GM19438 (cell line): ENCODE results near the gene ZNF518A.
A peak's percentile ranks its signal among the peaks of the same experiment; 100 is the strongest.

Experiments
- ATAC-seq: cut with Tn5 transposase; IDR thresholded peaks from one replicate; pipeline ENCODE4 v1.9.1; 2021; ENCODE audit warnings: low read depth; ENCODE audit not compliant: unreplicated experiment

ZNF518A gene

DNA sequence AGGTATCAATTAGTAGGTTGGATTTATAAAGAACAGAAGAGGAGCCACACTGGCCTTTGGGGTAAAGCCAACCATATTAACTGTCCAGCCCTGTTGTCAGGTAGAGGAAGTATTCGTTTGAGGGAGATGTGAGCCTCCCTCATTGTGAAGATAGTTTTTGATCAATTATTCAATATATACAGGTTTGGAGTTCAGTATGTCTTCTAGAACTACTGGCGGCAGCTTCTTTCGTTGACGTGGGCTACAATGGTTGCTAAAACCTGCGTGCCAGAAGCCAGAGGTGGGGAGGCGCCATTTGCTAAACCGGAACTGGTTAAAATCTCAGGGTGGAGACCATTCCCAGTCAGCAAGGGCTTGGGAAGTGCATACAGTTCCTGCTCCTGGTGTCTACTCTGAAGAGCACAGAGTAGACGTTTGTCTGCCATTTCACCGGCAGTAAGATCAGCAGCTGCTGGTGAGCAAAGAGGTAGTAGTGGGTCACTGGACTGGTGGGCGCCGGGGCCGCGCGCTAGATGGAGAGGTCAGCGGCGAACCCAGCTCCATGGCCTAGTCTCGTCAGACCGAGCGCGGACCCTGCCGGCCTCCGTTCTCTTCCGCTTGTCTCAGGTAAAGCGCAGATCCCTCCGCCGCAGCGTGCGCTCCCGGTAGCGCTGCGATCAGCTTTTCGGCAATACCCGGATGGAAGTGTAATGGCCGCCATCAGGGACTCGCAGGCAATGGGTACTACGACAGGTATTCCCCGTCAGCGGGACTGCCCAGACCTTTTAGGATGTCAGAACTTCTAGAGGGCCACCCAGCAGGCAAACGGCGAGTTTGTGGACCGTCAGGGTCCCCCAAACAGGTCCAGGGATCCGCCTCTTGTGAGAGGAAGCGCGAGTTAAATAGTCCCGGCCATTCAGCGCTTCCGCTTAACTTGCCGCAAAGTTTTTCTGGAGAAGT, at the start of gene ZNF518A:
ZNF518A (plus strand) TSS at position 911 of the 939 bp plus-strand sequence. CDS start 26,026 bp downstream, outside the sequence.
- peak; percentile 78 for ATAC-seq

DNA sequence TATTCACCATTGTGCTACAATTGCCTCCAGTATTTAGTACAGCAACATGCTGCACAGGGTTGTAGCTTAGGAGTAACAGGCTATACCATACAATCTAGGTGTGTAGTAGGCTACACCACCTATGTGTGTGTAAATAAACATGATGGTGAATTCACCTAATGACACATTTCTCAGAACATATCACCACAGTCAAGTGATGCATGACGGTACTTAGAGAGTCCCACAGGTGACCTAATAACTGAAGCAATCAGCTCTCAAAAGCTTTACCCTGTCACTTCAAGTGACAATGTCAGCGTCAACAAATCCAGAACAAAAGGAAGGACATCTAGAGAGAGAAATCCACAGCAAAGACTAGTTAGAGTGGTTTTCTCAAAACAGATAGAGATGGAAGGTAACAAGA, 47.9 kb upstream of the ZNF518A start:
- ATAC-seq: no peak

- no peak for ATAC-seq
Observed at GRCh38 chr10:96082748-96083147, 47.3 kb upstream of the ZNF518A start.

DNA sequence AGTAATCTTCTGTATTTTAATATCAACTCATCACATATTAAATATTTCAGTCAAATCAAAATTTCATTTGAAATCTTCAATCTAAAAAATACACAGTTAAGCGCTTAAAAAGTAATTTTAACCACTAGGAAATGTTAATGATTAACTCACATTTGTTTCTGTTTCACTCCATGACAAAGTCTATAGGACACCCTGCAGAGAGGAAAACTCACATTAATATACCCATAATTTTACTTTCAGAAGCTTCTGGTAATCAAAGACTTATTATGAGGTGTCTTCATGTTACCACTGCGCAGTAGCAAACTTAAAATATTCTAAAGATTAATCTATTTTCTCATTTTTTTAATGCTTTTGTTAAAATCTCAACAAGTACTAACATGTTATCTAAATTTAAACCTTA, 41.0 kb upstream of the ZNF518A start:
- ATAC-seq: no peak

GRCh38 chr10:96089670-96090462, 40.2 kb upstream of the ZNF518A start:
- ATAC-seq: peak; percentile 94

DNA sequence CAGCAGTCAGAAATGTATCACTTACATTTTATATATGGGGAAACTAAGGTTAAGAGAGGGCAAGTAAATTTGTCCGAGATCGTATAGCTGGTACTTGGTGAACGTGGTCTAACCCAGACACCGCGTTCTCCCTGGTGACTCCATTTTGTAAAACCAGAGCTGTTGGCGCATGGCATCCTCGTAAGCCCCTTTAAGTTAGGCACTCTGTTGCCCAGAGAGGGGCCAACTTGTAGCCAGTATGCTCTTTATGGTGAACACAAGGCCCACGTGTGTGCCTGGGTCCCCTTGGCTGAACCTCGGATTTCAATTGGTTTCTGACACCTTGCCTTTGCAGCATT, 39.7 kb upstream of the ZNF518A start:
- ATAC-seq: no peak

DNA sequence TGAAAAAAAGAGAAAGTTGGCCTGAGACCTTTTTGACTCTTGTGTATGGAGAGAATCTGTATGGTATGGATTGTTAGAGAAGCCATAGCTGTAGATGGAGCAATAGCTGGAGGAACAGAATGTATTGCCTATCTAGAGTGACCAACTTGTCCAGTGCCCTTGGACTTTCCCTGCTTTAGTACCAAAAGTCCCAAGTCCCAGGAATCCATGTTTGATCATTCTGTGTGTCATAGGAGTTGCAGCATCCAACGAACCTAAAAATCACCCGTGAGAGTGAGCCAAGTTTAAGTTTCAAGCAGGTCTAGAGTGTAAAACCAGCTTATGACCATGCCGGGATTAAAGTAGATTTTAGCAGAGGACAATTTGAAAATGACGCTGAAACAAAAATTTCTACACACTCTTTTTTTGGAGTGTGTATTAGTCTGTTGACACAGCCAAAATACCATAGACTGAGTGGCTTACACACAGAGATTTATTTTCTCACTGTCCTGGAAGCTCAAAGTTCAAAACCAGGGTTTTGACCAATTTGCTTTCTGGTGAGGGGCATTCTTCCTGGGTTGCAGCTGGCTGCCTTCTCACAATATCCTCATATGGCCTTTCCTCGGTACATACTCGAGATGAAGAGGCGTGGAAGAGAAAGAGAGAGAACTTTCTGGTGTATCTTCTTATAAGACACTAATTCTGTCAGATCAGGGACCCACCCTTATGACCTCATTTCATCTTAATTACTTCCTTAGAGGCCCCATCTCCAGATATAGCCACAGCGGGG, 36.9 kb upstream of the ZNF518A start:
- ATAC-seq: no peak

- ATAC-seq: no peak
Observed at GRCh38 chr10:96093948-96094347, 36.1 kb upstream of the ZNF518A start.

GRCh38 chr10:96096958-96097357, 33.1 kb upstream of the ZNF518A start:
- no peak for ATAC-seq

DNA sequence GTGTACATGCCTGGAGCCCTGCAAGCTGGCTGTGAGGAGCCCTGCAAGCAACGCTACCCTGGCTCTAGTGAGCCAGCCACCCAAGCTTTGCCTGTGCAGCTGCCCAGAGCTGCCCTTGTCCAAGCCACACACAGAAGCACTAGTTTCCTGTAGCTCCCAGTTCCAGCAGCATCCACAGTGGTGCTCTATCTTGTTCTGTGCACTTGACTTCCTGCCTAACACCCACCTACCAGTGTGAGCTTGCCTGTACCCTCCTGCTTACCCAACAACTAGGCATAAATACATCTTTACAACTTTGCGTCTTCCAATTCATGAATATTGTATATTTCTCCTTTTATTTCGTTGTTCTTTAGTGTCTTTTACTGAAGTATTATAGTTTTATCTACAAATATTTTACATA, 32.2 kb upstream of the ZNF518A start:
- ATAC-seq: no peak

GRCh38 chr10:96107623-96108038, 22.5 kb upstream of the ZNF518A start:
- no peak for ATAC-seq

DNA sequence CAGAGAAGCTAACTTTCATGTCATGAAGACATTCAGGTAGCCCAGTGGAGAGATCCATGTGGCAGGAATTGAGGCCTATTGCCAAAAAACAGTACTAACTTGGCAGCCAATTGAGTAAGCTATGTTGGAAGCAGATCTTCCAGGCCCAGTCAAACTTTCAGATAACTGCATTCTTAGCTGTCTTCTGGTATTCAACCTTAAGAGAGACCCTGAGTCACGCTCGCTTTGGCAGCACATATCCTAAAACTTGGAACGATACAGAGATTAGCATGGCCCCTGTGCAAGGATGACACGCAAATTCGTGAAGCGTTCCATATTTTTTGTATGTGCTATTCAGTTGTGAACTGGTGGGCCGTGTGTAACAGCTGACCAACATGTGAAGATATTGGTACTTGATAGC, 17.6 kb upstream of the ZNF518A start:
- ATAC-seq: no peak

DNA sequence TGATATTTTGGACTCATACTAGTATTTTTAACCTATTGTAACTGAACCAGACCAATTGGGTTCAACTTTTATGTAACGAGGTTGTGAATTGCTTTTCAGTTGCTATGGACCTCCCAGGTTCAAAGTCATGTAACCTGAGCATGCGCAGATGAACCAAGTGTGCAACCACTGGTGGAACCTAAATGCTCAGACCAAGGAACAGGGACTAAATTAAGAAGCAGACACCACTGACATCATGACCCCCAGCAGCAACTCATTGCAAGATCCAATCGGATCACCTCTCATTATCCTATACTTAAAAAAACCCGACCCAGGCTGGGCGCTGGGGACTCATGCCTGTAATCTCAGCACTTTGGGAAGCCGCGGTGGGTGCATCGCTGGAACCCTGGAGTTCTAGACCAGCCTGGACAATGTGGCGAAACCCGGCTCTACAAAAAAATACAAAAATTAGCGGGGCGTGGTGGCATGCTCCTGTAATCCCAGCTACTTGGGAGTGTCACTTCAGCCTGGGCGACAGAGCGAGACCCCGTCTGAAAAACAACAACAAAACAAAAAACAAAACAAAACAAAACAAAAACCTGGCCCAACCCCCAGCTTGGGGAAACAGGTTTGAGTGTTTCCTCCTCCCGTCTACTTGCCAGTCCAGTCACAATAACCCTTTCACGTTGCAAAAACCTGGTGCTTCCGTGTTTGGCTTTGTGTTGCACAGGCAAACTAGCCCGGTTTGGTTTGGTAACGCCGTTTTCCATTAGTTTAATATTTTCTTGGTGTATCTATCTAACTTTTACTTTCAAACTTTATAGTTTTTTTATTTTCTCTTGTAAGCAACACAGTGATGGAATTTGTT, 11.3 kb upstream of the ZNF518A start:
- ATAC-seq: no peak

DNA sequence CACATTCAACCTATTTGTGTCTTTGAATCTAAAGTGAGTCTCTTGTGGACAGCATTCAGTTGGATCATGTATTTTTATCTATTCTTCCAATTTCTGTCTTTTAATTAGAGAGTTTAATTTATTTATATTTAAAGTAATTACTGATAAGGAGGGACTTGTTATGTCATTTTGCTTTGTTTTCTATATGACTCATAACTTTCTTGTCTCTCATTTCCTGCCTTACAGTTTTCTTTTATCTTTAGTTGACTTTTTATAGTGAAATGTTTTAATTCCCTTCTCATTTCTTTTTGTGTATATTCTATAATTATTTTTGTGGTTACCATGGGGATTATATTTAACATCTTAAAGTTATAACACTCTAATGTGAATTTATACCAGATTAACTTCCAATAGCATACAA, 7.3 kb upstream of the ZNF518A start:
- no peak for ATAC-seq

DNA sequence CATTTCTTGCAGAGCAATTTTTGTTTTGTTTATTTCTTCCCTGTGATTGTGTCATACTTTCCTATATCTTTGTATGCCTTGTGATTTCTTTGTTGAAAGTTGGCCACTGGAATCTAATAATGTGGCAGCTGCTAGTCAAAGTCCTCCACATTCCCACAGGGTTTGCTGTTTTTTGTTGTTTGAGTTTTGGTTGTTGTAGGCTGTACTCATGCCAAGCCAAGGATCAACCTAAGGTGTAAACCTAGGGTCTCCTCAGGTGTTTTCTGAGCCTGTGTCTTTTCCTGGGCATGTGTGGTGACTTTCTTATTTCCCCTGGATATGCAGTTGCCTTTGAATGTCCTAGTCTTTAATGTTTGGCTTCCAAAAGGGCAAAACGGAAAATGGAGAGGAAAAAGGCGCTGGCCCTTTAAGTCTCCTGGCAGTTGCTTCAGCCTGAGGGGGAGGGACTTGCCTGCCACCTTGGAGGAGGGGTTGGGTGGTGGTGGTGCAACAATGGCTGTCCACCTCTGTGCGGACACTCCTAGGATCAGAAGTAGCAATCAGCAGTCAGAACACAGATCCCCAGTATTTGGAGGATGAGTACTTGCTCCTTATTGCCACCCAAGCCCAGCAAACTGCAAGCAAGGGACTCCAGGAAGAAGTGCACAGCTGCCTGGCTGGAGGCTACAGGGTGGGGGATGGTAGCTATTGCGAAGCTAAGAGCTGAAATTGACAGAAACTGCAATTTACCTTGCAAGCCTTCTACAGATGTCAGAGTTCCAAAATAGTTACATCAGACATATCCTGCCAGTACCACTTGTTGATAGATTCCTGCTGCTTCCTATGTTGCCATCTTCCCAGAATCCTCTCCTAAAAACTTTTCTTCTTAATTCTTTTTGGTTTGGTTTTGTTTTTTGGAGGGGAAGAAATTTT, 5.6 kb upstream of the ZNF518A start:
- ATAC-seq: peak; percentile 86

GRCh38 chr10:96125142-96125515, 5.0 kb upstream of the ZNF518A start:
- no peak for ATAC-seq

GRCh38 chr10:96130326-96130995, 364 bp downstream of the ZNF518A start:
- peak; percentile 63 for ATAC-seq

DNA sequence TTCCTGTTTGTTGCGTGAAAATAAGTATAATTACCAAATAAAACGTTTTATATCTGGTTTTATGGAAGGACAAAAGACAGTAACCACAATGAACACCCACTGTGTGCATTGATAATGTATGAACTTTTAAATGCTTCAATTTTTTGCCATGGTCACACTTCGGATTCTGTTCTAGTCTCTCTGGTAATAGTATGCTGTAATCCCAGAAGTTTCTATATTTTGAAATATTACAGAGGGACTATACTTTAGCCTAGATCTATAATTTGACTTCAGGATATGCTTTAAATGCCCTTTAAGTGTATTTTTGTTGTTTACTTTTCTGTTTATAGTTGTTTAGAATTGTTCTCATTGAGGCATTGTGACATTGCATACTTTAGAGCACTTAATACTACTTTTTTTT, 1.5 kb downstream of the ZNF518A start:
- no peak for ATAC-seq

DNA sequence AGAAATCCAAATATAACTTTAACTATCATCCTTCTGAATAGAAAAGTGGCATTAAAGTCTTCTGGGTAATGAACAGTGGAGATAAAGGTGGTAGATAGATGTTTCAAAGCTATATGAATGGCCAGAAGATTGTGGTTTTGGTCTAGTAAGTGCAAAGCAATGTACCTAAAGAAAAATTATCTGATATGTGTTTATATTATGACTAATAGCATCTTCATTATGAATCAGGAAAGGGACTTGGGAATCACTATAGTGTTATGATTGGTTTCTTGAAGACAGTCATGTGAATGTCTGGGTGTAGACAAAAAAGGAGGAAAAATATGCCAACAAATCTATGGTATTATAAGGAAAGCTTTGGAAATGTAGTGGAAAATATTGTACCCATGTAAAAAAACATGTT, 3.0 kb downstream of the ZNF518A start:
- ATAC-seq: no peak
